CD4-positive, alpha-beta T cell (primary cell): ENCODE results near the gene ZCCHC7. TPM values are rescaled to one million over a fixed set of nuclear protein-coding genes. Genes with fewer than 3 reads are reported as not detected.

Experiments used
- ATAC-seq: fragments of 200-7000 bp; cut with Tn5 transposase; one replicate; pipeline ENCODE4 v1.10.0; 2022; ENCODE audit warnings: mild to moderate bottlenecking; ENCODE audit not compliant: poor library complexity
- CTCF ChIA-PET: fragments of 350-600 bp; sonication (Branson Sonifier 250); formaldehyde crosslinking; loops from one replicate; lab custom pipeline; 2021; ENCODE audit warnings: antibody characterized with exemption, inconsistent platforms; lab: Charles Lee
- POLR2A ChIA-PET: fragments of 350-600 bp; sonication (Branson Sonifier 250); formaldehyde crosslinking; loops from one replicate; lab custom pipeline; 2021; ENCODE audit warnings: antibody characterized with exemption, inconsistent platforms; lab: Charles Lee
- DNase-seq, 14 experiments: peaks; one replicate each; pipeline ENCODE4 v3.0.0-alpha.2; 2013 to 2020; ENCODE audit warnings: mixed read lengths in 2 of 14
- H3K27ac ChIP-seq, 2 donors: one replicate each; pipeline versions ENCODE4 v1.5.1 to v1.7.0; 2013; ENCODE audit warnings: low read length in 2 of 2, low read depth in 1 of 2, mild to moderate bottlenecking in 1 of 2
- H3K27me3 ChIP-seq, 2 experiments: 1 replicate in 1 of 2; 2 replicates in 1 of 2; pipeline versions ENCODE4 v1.6.1 to v1.7.0; 2013; ENCODE audit warnings: low read length in 2 of 2, control low read depth in 1 of 2, mild to moderate bottlenecking in 1 of 2, moderate library complexity in 1 of 2; ENCODE audit not compliant: insufficient read depth in 2 of 2, control insufficient read depth in 1 of 2
- H3K36me3 ChIP-seq: one replicate; pipeline ENCODE4 v1.6.1; 2013; ENCODE audit warnings: low read length, control low read depth; ENCODE audit not compliant: insufficient read depth
- H3K4me1 ChIP-seq: one replicate; pipeline ENCODE4 v1.6.1; 2013; ENCODE audit warnings: low read length, control low read depth; ENCODE audit not compliant: insufficient read depth
- H3K4me3 ChIP-seq: one replicate; pipeline ENCODE4 v1.5.1; 2013; ENCODE audit warnings: mild to moderate bottlenecking, low read length, moderate library complexity
- H3K9me3 ChIP-seq, 2 experiments: 1 replicate in 1 of 2; 2 replicates in 1 of 2; pipeline versions ENCODE4 v1.6.1 to v1.7.0; 2013; ENCODE audit warnings: low read length in 2 of 2, mild to moderate bottlenecking in 2 of 2, control low read depth in 1 of 2, moderate library complexity in 1 of 2; ENCODE audit not compliant: control insufficient read depth in 1 of 2, insufficient read depth in 1 of 2
- H3K27ac Mint-ChIP-seq: one replicate; pipeline ENCODE4 v1.8.0; 2020; ENCODE audit warnings: mixed read lengths
- H3K27me3 Mint-ChIP-seq: one replicate; pipeline ENCODE4 v1.8.0; 2021; ENCODE audit warnings: mixed read lengths
- H3K36me3 Mint-ChIP-seq: one replicate; pipeline ENCODE4 v1.8.0; 2021; ENCODE audit warnings: low read depth, mixed read lengths
- H3K4me1 Mint-ChIP-seq: one replicate; pipeline ENCODE4 v1.8.0; 2021; ENCODE audit warnings: low read depth, mixed read lengths
- H3K4me3 Mint-ChIP-seq: one replicate; pipeline ENCODE4 v1.8.0; 2020; ENCODE audit warnings: mild to moderate bottlenecking, mixed read lengths
- H3K9me3 Mint-ChIP-seq: one replicate; pipeline ENCODE4 v1.8.0; 2020; ENCODE audit warnings: mixed read lengths
- CTCF ChIP-seq: fragments of 200-600 bp; IDR thresholded peaks from one replicate; pipeline ENCODE4 v1.8.0; 2022; ENCODE audit warnings: antibody characterized with exemption, mild to moderate bottlenecking
- intact Hi-C, 2 experiments: fragments of 100-400 bp; cut with DNase I in 1 of 2; cut with micrococcal nuclease in 1 of 2; formaldehyde crosslinking; loops; one replicate each; pipeline versions ENCODE4 v1.15.1 to v1.9.0; 2023 to 2025; cut with DNase I, micrococcal nuclease
- total RNA-seq, 174 experiments: library from RNA in 2 of 174; stranded (reverse) in 2 of 174; gene quantifications; one replicate each; pipeline ENCODE4 v1.2.3 and lab custom pipeline; 2021 to 2026

ZCCHC7 gene
- total RNA-seq, 2 experiments from 2014 or later, result 40.7 to 41.0 TPM

- Mint-ChIP-seq H3K9me3 (no peaks in the 10 kb centered on the region), H3K27ac (no peak overlapping the region), H3K4me3 (no peak overlapping the region), H3K4me1 (peaks cover 26% of the 10 kb centered on the region), H3K36me3 (peaks cover 38% of the 10 kb centered on the region), H3K27me3 (no peaks in the 10 kb centered on the region)
- H3K9me3 ChIP-seq, result no peaks in the 10 kb centered on the region
- ChIA-PET CTCF (no interaction called here), POLR2A (no interaction called here)
- DNase-seq (no peak), ATAC-seq (no peak)
- H3K36me3 ChIP-seq, result peaks cover 6% of the 10 kb centered on the region
- no peak for TF ChIP-seq CTCF
- no peaks in the 10 kb centered on the region for H3K27me3 ChIP-seq
- intact Hi-C loops, result no loop called here
- H3K4me1 ChIP-seq, result no peaks in the 10 kb centered on the region
- no peak overlapping the region for H3K4me3 ChIP-seq
- H3K27ac ChIP-seq, result no peak overlapping the region
These were observed 58.4 kb downstream of the ZCCHC7 start for GRCh38 chr9:37178742-37179141.

- no peaks in the 10 kb centered on the region for H3K27me3 Mint-ChIP-seq
- POLR2A ChIA-PET, result no interaction called here
- DNase-seq, result no peak
- Histone ChIP-seq H3K36me3 (peaks cover 8% of the 10 kb centered on the region), H3K4me1 (no peaks in the 10 kb centered on the region), H3K27ac (no peak overlapping the region), H3K27me3 (no peaks in the 10 kb centered on the region), H3K4me3 (no peak overlapping the region), H3K9me3 (no peaks in the 10 kb centered on the region)
- peaks cover 27% of the 10 kb centered on the region for H3K4me1 Mint-ChIP-seq
- intact Hi-C loops, result no loop called here
- no peaks in the 10 kb centered on the region for H3K9me3 Mint-ChIP-seq
- no peak for ATAC-seq
- no peak overlapping the region for H3K27ac Mint-ChIP-seq
- peaks cover 40% of the 10 kb centered on the region for H3K36me3 Mint-ChIP-seq
- H3K4me3 Mint-ChIP-seq, result no peak overlapping the region
- CTCF ChIA-PET, result no interaction called here
- TF ChIP-seq CTCF, result no peak
These were observed 59.2 kb downstream of the ZCCHC7 start for GRCh38 chr9:37179576-37179975.

- Histone ChIP-seq H3K4me1 (no peaks in the 10 kb centered on the region), H3K27me3 (no peaks in the 10 kb centered on the region), H3K27ac (no peak overlapping the region), H3K36me3 (peaks cover 8% of the 10 kb centered on the region), H3K9me3 (no peaks in the 10 kb centered on the region), H3K4me3 (no peak overlapping the region)
- TF ChIP-seq CTCF, result no peak
- H3K4me1 Mint-ChIP-seq, result peaks cover 32% of the 10 kb centered on the region
- no peaks in the 10 kb centered on the region for H3K9me3 Mint-ChIP-seq
- CTCF ChIA-PET, result no interaction called here
- intact Hi-C loops, result no loop called here
- DNase-seq, result no peak
- ATAC-seq, result no peak
- no peak overlapping the region for H3K4me3 Mint-ChIP-seq
- no peak overlapping the region for H3K27ac Mint-ChIP-seq
- POLR2A ChIA-PET, result no interaction called here
- H3K36me3 Mint-ChIP-seq, result peaks cover 40% of the 10 kb centered on the region
- no peaks in the 10 kb centered on the region for H3K27me3 Mint-ChIP-seq
These were observed 59.8 kb downstream of the ZCCHC7 start for GRCh38 chr9:37180138-37180537.
